ENCODE measurements around the gene CCR3. TPM values are rescaled to one million over a fixed set of nuclear protein-coding genes. Genes with fewer than 3 reads are reported as not detected.

CCR3 gene
- total RNA-seq, 3 donors from 2014 or later: not detected

DNA sequence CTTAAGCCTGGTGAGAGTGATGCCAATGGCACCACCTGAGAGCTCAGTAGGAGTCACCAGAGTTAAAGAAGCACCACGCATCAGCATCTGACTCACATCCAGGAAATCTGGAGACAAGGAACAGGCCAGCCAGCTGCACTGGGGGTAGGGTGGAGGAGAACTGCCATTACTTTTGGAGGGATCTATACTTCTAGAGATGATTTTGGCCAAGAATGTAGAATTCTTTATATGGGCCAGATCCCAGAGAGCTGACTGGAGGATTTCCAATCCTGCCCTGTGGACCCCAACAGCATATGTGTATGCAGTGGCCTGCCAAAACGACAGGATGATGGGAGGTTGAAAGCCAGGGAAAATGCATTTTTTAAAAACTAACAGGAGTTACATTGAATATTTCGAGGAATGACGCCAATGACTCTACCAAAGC lies 29.8 kb downstream of the CCR3 start:
- H3K4me3 Mint-ChIP-seq: no peak overlapping the region
- H3K27me3 Mint-ChIP-seq (ENCODE audit: low read depth): peaks cover 6% of the 10 kb centered on the region
- H3K4me1 Mint-ChIP-seq (ENCODE audit: low read depth): peaks cover 18% of the 10 kb centered on the region
- ATAC-seq (no peak), DNase-seq (no peak)
- peaks cover 2% of the 10 kb centered on the region for H3K36me3 Mint-ChIP-seq (ENCODE audit: insufficient read depth)
- no peaks in the 10 kb centered on the region for H3K9me3 Mint-ChIP-seq

DNA sequence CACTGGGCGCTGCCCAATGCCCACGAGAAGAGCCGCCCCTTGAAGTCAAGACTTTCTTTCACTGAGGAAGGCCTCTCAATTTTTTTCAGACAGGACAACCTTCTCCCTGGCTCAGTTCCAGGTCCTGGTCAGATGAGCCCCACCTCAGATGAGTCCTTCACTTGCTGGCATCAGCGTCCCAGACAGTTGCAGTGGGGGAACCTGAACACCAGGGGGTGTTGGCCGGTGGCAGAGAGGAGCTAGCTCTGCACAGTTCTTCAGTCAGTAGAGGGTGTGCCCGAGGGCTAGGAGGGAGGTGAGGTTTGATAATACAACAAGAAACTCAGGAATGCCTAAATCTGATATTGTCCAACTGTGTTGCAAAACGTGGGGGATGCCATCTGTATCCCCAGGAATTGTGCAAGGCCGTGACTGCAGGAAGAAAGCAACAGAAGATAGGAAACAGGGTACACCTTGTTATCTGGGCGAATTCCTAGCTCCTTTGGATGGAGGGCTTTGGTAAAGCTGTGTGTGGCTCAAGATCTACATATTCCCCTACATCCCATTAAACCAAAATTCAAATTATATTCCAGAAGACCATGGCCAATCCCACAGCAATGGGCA lies 34.3 kb downstream of the CCR3 start:
- peaks cover 10% of the 10 kb centered on the region for H3K9me3 Mint-ChIP-seq
- ATAC-seq (peak; percentile 73 to 83), DNase-seq (peak; percentile 72)
- peaks cover 6% of the 10 kb centered on the region for H3K36me3 Mint-ChIP-seq (ENCODE audit: insufficient read depth)
- H3K4me3 Mint-ChIP-seq: no peak overlapping the region
- H3K4me1 Mint-ChIP-seq (ENCODE audit: low read depth): peaks cover 43% of the 10 kb centered on the region
- peaks cover 4% of the 10 kb centered on the region for H3K27me3 Mint-ChIP-seq (ENCODE audit: low read depth)

DNA sequence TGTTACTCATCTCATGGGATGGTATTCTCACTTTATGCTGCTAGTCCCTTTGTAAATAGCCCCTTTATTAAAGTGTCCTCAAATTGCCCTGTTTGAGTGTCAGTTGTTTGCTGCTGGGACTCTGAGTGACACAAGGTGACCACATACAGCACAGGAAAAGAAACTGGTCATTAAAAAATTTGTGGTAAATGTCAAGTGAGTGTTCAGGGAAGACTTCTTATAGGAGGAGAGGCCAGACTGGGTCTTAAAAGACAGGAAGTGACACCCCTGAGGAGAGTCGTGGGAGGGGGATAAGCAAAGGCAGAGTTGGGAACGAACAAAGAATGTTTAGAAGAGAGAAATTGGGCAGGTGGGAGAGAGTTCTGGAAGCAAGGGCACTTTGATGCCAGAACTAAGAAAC lies 35.2 kb downstream of the CCR3 start:
- Mint-ChIP-seq H3K4me1 (ENCODE audit: low read depth) (peaks cover 52% of the 10 kb centered on the region), H3K4me3 (no peak overlapping the region), H3K36me3 (ENCODE audit: insufficient read depth) (peaks cover 6% of the 10 kb centered on the region), H3K27me3 (ENCODE audit: low read depth) (no peaks in the 10 kb centered on the region), H3K9me3 (peaks cover 10% of the 10 kb centered on the region)
- ATAC-seq: no peak
- DNase-seq: no peak

DNA sequence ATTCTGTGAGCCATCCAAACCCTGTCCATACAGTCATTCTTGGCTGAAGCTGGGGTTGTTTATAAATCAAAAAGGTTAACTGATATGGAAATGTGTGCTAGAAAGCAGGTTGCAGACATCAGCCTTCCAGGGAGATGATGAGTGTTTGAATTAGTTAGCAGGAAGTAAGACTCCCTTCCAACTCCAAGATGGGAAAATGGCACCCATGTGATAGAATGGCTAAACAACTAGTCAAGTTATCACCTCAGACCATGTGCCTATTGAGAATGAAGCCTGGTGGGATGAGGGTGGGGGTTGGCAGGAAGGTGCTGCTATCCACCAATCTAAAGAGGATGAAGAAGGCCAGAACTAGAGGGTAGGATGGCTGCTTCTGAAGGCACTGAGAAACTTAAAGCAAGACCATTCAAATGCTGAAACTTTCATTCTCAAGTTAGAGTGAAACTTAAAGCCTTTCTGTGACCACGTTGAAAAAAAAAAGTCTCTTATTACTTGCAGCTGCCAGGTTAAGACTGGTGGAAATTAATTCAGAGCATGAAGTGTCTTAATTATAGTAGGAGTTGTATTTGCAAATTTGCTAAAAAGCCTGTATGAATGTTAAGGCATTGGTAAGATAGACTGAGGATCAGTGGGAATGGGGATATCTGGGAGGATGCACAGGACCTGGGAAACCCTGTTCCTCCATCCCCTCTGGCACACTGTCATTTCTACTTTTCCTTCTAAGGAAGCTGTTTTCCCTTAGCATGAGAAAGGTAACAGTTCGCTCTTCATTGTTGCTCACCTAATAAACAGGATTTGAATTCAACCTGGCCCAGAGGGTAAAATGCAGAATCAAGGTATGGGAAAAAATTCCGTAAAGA lies 36.8 kb downstream of the CCR3 start:
- DNase-seq (no peak), ATAC-seq (no peak)
- peaks cover 6% of the 10 kb centered on the region for H3K36me3 Mint-ChIP-seq (ENCODE audit: insufficient read depth)
- peaks cover 10% of the 10 kb centered on the region for H3K9me3 Mint-ChIP-seq
- H3K27me3 Mint-ChIP-seq (ENCODE audit: low read depth): no peaks in the 10 kb centered on the region
- H3K4me3 Mint-ChIP-seq: no peak overlapping the region
- peaks cover 68% of the 10 kb centered on the region for H3K4me1 Mint-ChIP-seq (ENCODE audit: low read depth)

DNA sequence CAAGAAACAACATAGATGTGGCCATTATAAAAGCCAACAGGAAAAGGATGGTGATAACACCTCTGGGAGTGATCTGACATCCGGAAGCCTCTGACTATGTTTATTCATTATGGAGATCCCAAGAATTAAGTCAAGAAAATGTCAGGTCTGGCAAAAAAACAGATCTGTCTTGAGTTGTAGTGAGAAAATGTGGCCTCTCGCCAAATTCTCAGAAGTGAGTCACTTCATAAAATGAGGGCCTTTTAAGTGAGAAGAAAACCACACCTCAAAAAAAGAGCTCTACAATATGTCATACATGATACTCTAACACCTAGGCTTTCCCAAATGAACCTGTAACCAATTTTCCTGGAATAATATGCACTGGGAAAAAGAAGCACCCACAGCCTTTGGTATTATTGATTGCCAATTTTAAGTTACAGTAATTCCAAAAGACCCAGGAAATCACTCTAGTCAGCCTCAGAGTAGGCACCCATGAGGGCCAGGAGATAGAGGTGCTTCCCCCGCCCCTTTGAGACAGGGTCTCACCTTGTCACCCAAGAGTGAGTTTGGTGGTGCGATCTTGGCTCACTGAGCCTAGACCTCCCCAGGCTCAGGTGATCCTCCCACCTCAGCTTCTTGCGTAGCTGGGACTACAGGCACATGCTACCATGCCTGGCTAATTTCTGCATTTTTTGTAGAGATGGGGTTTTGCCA lies 38.0 kb downstream of the CCR3 start:
- no peaks in the 10 kb centered on the region for H3K27me3 Mint-ChIP-seq (ENCODE audit: low read depth)
- DNase-seq: peak; percentile 40
- H3K4me3 Mint-ChIP-seq: peak overlapping the region; percentile 23
- H3K9me3 Mint-ChIP-seq: peaks cover 10% of the 10 kb centered on the region
- peaks cover 78% of the 10 kb centered on the region for H3K4me1 Mint-ChIP-seq (ENCODE audit: low read depth)
- peak; percentile 69 to 76 for ATAC-seq
- H3K36me3 Mint-ChIP-seq (ENCODE audit: insufficient read depth): peaks cover 6% of the 10 kb centered on the region

DNA sequence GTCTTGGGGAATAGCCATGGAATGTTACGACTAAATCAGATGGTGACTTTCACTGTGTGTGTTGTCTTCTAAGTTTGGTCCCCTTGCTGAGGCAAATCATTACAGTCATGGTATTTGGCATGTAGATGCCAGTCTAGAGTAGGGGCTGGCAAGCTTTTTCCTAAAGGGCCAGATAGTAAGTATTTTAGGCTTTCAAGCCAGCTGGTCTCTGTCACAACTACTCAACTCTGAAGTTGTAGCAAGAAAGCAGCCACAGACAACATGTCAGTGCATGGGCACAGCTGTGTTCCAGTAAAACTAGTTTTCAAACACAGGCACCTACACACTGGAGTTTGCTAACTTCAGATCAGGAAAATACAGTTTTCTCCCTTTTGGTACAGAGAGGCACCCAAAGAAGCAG lies 39.3 kb downstream of the CCR3 start:
- Mint-ChIP-seq H3K9me3 (peaks cover 10% of the 10 kb centered on the region), H3K4me1 (ENCODE audit: low read depth) (peaks cover 88% of the 10 kb centered on the region), H3K27me3 (ENCODE audit: low read depth) (no peaks in the 10 kb centered on the region), H3K36me3 (ENCODE audit: insufficient read depth) (peaks cover 6% of the 10 kb centered on the region), H3K4me3 (no peak overlapping the region)
- DNase-seq (no peak), ATAC-seq (no peak)

DNA sequence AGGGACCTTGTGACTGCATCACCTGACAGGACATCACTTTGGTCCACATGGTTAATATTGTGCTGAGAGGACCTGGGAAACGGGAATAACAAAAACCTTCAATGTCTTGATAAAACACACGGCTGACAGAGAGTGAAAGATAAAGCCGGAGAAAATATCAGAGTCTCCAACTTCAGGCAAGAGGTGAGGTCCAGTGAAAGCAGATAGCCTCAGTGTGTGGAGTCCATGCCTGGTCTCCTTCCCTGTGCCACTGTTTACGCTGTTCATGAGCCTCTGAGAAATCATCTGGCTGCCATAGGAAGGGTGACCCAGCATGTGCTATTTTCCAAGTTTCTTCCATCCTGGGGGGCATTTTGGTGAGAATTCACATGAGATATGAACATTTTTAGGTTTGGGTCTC lies 39.8 kb downstream of the CCR3 start:
- H3K27me3 Mint-ChIP-seq (ENCODE audit: low read depth): no peaks in the 10 kb centered on the region
- ATAC-seq (no peak), DNase-seq (no peak)
- peaks cover 10% of the 10 kb centered on the region for H3K9me3 Mint-ChIP-seq
- no peak overlapping the region for H3K4me3 Mint-ChIP-seq
- H3K4me1 Mint-ChIP-seq (ENCODE audit: low read depth): peaks cover 85% of the 10 kb centered on the region
- peaks cover 6% of the 10 kb centered on the region for H3K36me3 Mint-ChIP-seq (ENCODE audit: insufficient read depth)

DNA sequence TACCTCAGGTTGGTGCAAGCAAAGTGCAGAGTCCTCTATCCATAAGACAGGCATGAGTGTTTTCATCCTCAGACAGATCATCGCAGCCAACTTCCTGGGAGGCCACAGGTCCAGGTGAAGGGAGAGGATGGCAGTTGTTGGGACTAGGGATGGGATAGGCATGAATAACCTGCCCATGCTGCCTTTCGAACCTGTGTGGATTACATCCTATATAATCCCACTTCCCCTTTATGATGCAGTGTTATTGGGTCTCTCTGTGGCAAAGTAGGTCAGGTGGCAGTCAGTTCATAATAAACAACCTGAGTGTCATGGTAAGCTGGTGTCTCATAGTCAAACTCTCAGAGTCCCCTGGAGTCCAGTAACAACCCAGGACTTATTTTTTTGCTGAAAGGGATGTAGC lies 40.4 kb downstream of the CCR3 start:
- Mint-ChIP-seq H3K4me1 (ENCODE audit: low read depth) (peaks cover 82% of the 10 kb centered on the region), H3K36me3 (ENCODE audit: insufficient read depth) (peaks cover 6% of the 10 kb centered on the region), H3K27me3 (ENCODE audit: low read depth) (no peaks in the 10 kb centered on the region), H3K4me3 (no peak overlapping the region), H3K9me3 (peaks cover 10% of the 10 kb centered on the region)
- ATAC-seq: no peak
- no peak for DNase-seq

DNA sequence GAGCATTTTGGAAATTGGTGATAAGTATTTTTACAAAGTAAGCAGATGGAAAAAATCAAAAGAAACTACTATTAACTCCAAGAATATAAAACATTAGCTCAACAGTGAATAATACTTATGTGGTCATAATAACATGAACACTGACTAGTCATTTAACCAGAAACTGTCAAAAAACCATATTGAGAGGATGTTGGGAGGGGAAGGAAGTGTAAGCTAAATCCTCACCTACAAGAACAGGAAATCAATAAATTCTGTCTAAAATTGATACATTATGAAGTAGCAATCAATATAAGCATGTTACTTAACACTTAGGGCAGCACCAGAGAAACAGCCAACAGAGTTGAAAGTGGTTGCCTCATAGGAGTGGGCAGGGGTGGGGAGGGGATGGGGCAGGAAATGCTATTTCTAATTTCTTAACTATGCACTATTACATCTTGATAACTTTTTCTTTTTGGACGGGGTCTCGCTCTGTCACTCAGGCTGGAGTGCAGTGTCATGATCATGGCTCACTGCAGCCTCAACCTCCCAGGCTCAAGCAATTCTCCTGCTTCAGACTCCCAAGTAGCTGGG lies 41.7 kb downstream of the CCR3 start:
- Mint-ChIP-seq H3K9me3 (peaks cover 10% of the 10 kb centered on the region), H3K4me3 (no peak overlapping the region), H3K27me3 (ENCODE audit: low read depth) (no peaks in the 10 kb centered on the region), H3K36me3 (ENCODE audit: insufficient read depth) (peaks cover 2% of the 10 kb centered on the region), H3K4me1 (ENCODE audit: low read depth) (peaks cover 75% of the 10 kb centered on the region)
- ATAC-seq: no peak
- no peak for DNase-seq

DNA sequence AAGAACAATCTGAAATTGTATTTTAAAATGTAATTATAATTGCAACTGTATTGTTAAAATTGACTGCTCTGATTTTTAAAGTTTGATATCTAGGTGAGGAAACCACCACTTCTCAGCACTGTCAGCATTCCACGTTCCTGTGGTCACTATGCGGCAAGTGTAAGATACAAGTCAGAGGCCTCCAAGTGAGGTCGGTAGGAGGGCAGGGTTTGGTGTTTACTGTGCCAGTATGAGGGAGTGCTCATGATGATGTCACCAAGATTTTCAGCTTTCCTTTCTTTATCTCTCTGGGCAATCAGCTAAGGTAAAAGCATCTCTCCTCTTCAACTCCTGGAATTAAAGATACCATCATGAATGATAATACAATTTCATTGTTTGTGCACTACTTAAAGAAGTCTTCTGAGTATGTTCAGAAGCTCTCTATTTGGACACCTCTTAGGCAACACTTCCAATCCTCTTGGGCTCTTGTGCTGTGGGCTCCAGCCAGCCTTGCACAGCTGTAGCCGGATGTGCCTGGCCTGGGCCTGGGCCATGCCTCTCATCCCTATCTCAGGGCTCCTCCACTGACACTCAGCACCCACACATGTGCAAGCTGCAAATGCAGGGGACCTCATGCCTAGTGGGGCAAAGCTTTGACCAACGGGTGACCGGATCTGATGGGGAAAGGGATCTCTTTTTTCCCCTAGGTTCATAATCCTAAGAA lies 42.9 kb downstream of the CCR3 start:
- Mint-ChIP-seq H3K36me3 (ENCODE audit: insufficient read depth) (no peaks in the 10 kb centered on the region), H3K27me3 (ENCODE audit: low read depth) (no peaks in the 10 kb centered on the region), H3K4me3 (peak overlapping the region; percentile 16), H3K4me1 (ENCODE audit: low read depth) (peaks cover 69% of the 10 kb centered on the region), H3K9me3 (no peaks in the 10 kb centered on the region)
- ATAC-seq (peak; percentile 69 to 72), DNase-seq (peak; percentile 19)

DNA sequence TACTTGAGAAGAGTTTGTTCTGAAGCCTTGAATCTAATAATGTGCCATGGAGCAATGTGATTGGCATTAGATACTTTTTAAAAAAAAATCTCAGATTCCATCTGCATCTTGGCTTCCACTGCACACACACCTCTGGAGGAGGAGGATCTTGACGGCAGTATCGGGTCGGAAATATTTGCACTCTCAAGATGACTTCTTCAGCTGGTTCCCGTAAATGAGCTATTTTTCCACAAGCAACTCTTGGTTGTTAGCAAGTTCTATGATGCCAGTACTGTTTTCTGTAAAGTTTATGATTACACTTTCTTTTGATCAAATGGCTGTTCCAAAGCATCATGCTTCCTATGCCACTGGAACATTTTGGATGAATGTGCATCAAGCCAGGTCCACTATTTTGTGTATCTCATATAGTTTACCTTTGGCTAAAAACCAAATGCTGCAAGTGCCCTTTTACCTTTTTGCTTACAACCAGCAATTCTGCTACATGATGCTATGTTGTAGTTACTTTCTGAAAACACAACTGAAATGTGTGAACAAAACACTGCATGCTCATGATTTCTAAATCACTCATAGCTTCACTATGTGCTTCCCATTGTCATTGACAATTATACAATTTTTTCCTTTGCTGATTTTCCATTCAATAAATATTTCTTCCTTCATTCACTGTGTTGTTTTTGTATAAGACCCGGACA lies 43.8 kb downstream of the CCR3 start:
- DNase-seq (no peak), ATAC-seq (peak in 1 of 2 donors; percentile 19)
- Mint-ChIP-seq H3K27me3 (ENCODE audit: low read depth) (no peaks in the 10 kb centered on the region), H3K9me3 (no peaks in the 10 kb centered on the region), H3K4me1 (ENCODE audit: low read depth) (peaks cover 62% of the 10 kb centered on the region), H3K36me3 (ENCODE audit: insufficient read depth) (no peaks in the 10 kb centered on the region), H3K4me3 (no peak overlapping the region)

DNA sequence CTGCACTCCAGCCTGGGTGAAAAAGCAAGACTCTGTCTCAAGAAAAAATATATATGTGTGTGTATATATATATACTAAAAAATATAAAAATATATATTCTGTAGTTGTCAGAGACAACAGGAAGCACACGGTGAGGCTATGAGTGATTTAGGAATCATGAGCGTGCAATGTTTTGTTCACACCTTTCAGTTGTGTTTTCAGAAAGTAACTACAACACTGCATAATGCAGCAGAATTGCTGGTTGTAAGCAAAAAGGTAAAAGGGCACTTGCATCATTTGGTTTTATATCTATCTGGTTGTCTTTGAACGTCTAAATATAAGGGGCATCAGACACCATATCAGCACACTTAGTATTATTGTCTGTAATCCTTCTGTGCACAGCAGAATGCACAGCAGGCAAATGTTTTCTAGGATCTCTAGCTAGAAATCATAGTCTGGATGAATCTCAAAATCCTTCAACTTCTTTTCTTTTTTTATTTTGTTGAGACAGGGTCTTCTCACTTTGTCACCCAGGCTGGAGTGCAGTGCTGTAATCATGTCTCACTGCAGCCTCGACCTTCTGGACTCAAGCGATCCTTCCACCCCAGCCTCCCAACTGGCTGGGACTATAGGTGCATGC lies 44.8 kb downstream of the CCR3 start:
- DNase-seq (no peak), ATAC-seq (no peak)
- Mint-ChIP-seq H3K9me3 (no peaks in the 10 kb centered on the region), H3K36me3 (ENCODE audit: insufficient read depth) (no peaks in the 10 kb centered on the region), H3K27me3 (ENCODE audit: low read depth) (no peaks in the 10 kb centered on the region), H3K4me3 (no peak overlapping the region), H3K4me1 (ENCODE audit: low read depth) (peaks cover 55% of the 10 kb centered on the region)

DNA sequence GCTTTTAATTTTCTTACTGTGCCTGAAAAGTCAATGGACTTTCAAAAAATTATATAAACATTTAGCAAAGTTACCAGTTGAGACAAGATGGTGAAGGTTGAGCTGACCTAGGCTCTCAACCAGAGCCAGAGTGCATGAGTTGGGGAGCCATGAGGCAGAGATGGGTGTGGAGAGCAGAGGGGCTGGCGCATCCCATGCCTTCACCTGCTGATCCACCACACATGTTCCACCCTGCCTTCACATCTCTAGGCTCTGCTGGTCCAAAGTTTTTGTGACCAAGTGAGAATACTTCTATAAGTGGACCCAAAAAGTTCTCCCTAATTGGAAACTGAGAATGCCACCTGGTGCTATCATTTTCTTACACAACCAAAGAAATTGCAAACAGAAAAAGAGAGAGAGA lies 47.3 kb downstream of the CCR3 start:
- Mint-ChIP-seq H3K4me3 (no peak overlapping the region), H3K36me3 (ENCODE audit: insufficient read depth) (no peaks in the 10 kb centered on the region), H3K9me3 (no peaks in the 10 kb centered on the region), H3K4me1 (ENCODE audit: low read depth) (peaks cover 50% of the 10 kb centered on the region), H3K27me3 (ENCODE audit: low read depth) (no peaks in the 10 kb centered on the region)
- DNase-seq (no peak), ATAC-seq (no peak)
